K562 (cell line): ENCODE results near the gene SLC45A3. TPM values are rescaled to one million over a fixed set of nuclear protein-coding genes. Genes with fewer than 3 reads are reported as not detected.
A peak's percentile ranks its signal among the peaks of the same experiment; 100 is the strongest.

Experiments
- ARID3B ChIP-seq: fragments of 250-450 bp; sonication (Bioruptor Pico); IDR thresholded peaks from 2 replicates; pipeline ENCODE4 v1.4.0; 2020; ENCODE audit warnings: borderline replicate concordance
- CBX8 ChIP-seq: fragments of 200-600 bp; sonication (generic); IDR thresholded peaks from 2 replicates; pipeline ENCODE4 v1.6.1; 2012; ENCODE audit warnings: borderline replicate concordance, mixed run types, low read depth, mild to moderate bottlenecking, moderate library complexity, mixed read lengths, low read length, control low read depth, inconsistent platforms; ENCODE audit not compliant: poor library complexity, severe bottlenecking; ENCODE audit errors: extremely low read depth
- CHD4 ChIP-seq: fragments of 200-600 bp; sonication (generic); IDR thresholded peaks from 3 replicates; pipeline ENCODE4 v1.6.1; 2012; ENCODE audit warnings: low read depth, mild to moderate bottlenecking, mixed read lengths, low read length, inconsistent platforms; ENCODE audit not compliant: insufficient read depth, insufficient replicate concordance, poor library complexity, severe bottlenecking
- CREB5 ChIP-seq: fragments of 250-450 bp; sonication (Bioruptor Pico); IDR thresholded peaks from 2 replicates; pipeline ENCODE4 v1.5.0; 2020; ENCODE audit warnings: mild to moderate bottlenecking
- HDGF ChIP-seq: fragments of 450-650 bp; IDR thresholded peaks from 2 replicates; pipeline ENCODE4 v1.6.1; 2016
- KDM4B ChIP-seq, 2 experiments: fragments of 450-650 bp in 1 of 2; sonication (generic) in 1 of 2; IDR thresholded peaks; 2 replicates each; pipeline ENCODE4 v1.6.1; 2016 to 2017; ENCODE audit warnings: borderline replicate concordance in 2 of 2, antibody characterized with exemption in 1 of 2, low read depth in 1 of 2, mild to moderate bottlenecking in 1 of 2
- KDM5B ChIP-seq: fragments of 200-600 bp; sonication (generic); IDR thresholded peaks from 2 replicates; pipeline ENCODE4 v1.6.1; 2012; ENCODE audit warnings: low read depth, mild to moderate bottlenecking, moderate library complexity, low read length, control low read depth, inconsistent platforms; ENCODE audit not compliant: insufficient replicate concordance
- LARP7 ChIP-seq: fragments of 450-650 bp; IDR thresholded peaks from 2 replicates; pipeline ENCODE4 v1.6.1; 2016
- MXI1 ChIP-seq: IDR thresholded peaks from 2 replicates; pipeline ENCODE4 v1.6.1; 2011; ENCODE audit warnings: low read depth, mild to moderate bottlenecking, improper control_type of control experiment, low read length
- MYC ChIP-seq, 2 experiments: fragments of 250-450 bp in 1 of 2; sonication (Bioruptor Pico) in 1 of 2; IDR thresholded peaks; 2 replicates each; pipeline versions ENCODE4 v1.5.1 to v1.6.1; 2012 to 2021; ENCODE audit warnings: low read depth in 2 of 2, borderline replicate concordance in 1 of 2, improper control_type of control experiment in 1 of 2, low read length in 1 of 2, mild to moderate bottlenecking in 1 of 2, moderate library complexity in 1 of 2
- NFE2 ChIP-seq: IDR thresholded peaks from 2 replicates; pipeline ENCODE4 v1.6.1; 2014; ENCODE audit warnings: antibody characterized with exemption, low read depth
- POLR2AphosphoS5 ChIP-seq: IDR thresholded peaks from 2 replicates; pipeline ENCODE4 v1.6.1; 2011; ENCODE audit warnings: mild to moderate bottlenecking, low read depth, low read length, moderate library complexity; ENCODE audit not compliant: control insufficient read depth, insufficient read depth
- PTBP1 ChIP-seq: fragments of 200-400 bp; formaldehyde crosslinking; IDR thresholded peaks from 2 replicates; pipeline ENCODE4 v1.6.1; 2017; ENCODE audit warnings: low read depth, low read length
- RBM25 ChIP-seq: fragments of 200-400 bp; formaldehyde crosslinking; IDR thresholded peaks from 2 replicates; pipeline ENCODE4 v1.6.1; 2018; ENCODE audit warnings: low read length, low read depth, moderate library complexity; ENCODE audit not compliant: severe bottlenecking
- SIN3B ChIP-seq: fragments of 450-650 bp; IDR thresholded peaks from 2 replicates; pipeline ENCODE4 v1.6.1; 2017; ENCODE audit warnings: low read depth, mild to moderate bottlenecking, moderate library complexity
- SRSF1 ChIP-seq: fragments of 200-400 bp; formaldehyde crosslinking; IDR thresholded peaks from 2 replicates; pipeline ENCODE4 v1.6.1; 2017; ENCODE audit warnings: mild to moderate bottlenecking, low read depth, low read length, moderate library complexity
- XRCC3 ChIP-seq: fragments of 450-650 bp; IDR thresholded peaks from 2 replicates; pipeline ENCODE4 v1.6.1; 2017; ENCODE audit warnings: mild to moderate bottlenecking, moderate library complexity
- ZNF263 ChIP-seq: sonication (generic); formaldehyde crosslinking; IDR thresholded peaks from 2 replicates; pipeline ENCODE4 v1.8.0; 2022; ENCODE audit warnings: mild to moderate bottlenecking, missing genetic modification reagents, borderline replicate concordance
- ZNF316 ChIP-seq: fragments of 450-650 bp; IDR thresholded peaks from 2 replicates; pipeline ENCODE4 v1.6.1; 2016
- ZNF431 ChIP-seq: sonication (generic); formaldehyde crosslinking; IDR thresholded peaks from 2 replicates; pipeline ENCODE4 v1.8.0; 2022; ENCODE audit warnings: mild to moderate bottlenecking, missing genetic modification reagents
- ZNF586 ChIP-seq: fragments of 450-650 bp; formaldehyde crosslinking; conservative IDR thresholded peaks from 2 replicates; pipeline ENCODE4 v1.4.0; 2020; ENCODE audit warnings: mild to moderate bottlenecking, moderate library complexity
- polyA plus RNA-seq, 8 experiments: library from polyadenylated mRNA; depleted of rRNA in 4 of 8; stranded (reverse) in 5 of 8; unstranded in 3 of 8; fragments of >200 nt; fragmentation: Nextera tagmentation in 2 of 8; fragmentation: Illumina TruSeq in 1 of 8; extraction: Ambion mirVana in 2 of 8; extraction: Trizol in 1 of 8; gene quantifications; 2 replicates each; pipeline versions ENCODE4 v1.2.1 to v1.2.3, GENCODE V29; 2011 to 2014; ENCODE audit warnings: inconsistent platforms in 1 of 8, missing spikeins in 1 of 8
- total RNA-seq, 7 experiments: library from RNA; depleted of rRNA in 6 of 7; stranded (reverse); fragments of >200 nt in 6 of 7; fragmentation: Illumina TruSeq in 2 of 7; extraction: Trizol in 2 of 7; gene quantifications; 2 replicates each; pipeline versions ENCODE4 v1.2.1 to v1.2.3, GENCODE V29; 2011 to 2021; ENCODE audit warnings: low replicate concordance in 1 of 7

The SLC45A3 gene
- total and polyA plus RNA-seq, 9 of the 15 experiments (the other 6 are each of a cell fraction or from before 2014, with no cell fraction given) = 0.06 to 3.3 (median 1.3) TPM

- TF ChIP-seq CREB5 (CRISPR knock-in tag) (no peak), ZNF586 (CRISPR knock-in tag) (no peak), ZNF263 (peak; percentile 44; the same call in 1 of the 2 replicates), ARID3B (CRISPR knock-in tag) (no peak), RBM25 (peak; percentile 70), SIN3B (peak; percentile 74; the same call in 1 of the 2 replicates), CHD4 (no peak), MYC (IDR thresholded peaks at IDR 0.05; ENCODE audit: low read depth, low read length) (peak; percentile 93), MYC (CRISPR knock-in tag; IDR thresholded peaks at IDR 0.05; ENCODE audit: borderline replicate concordance, low read depth) (no peak), ZNF431 (peak; percentile 11; the same call in 1 of the 2 replicates), KDM4B (IDR thresholded peaks at IDR 0.05; ENCODE audit: borderline replicate concordance in 2 of 2, low read depth in 1 of 2) (peak in 1 of 2 experiments; percentile 55; a peak in 1 of 4 replicates), SRSF1 (no peak), HDGF (no peak), CBX8 (no peak), NFE2 (0 out of 2 replicates have a peak, but pooled peaks have one; percentile 5), XRCC3 (no peak), ZNF316 (peak; percentile 30; the same call in 1 of the 2 replicates), POLR2AphosphoS5 (peak; percentile 85), KDM5B (peak; percentile 59), PTBP1 (0 out of 2 replicates have a peak, but pooled peaks have one; percentile 53), LARP7 (no peak), MXI1 (no peak)
Observed at GRCh38 chr1:205631010-205631767, 49.1 kb downstream of the SLC45A3 start (continued).
